ENCODE measurements around the gene VPS26C. TPM values are rescaled to one million over a fixed set of nuclear protein-coding genes. Genes with fewer than 3 reads are reported as not detected.
A peak's percentile ranks its signal among the peaks of the same experiment; 100 is the strongest.

The VPS26C gene
- total and polyA plus RNA-seq, 5 experiments from 2014 or later = 60.1 to 77.8 (median 72.7) TPM

GRCh38 chr21:37278199-37278598, 11.1 kb upstream of the VPS26C start:
- H3K9me3 Mint-ChIP-seq = no peaks in the 10 kb centered on the region
- H3K4me3 Mint-ChIP-seq = no peak overlapping the region
- H3K4me1 Mint-ChIP-seq = peaks cover 0 to 12% (median 2%) of the 10 kb centered on the region in 4 donors
- ATAC-seq (no peak), DNase-seq (no peak)
- no peaks in the 10 kb centered on the region for H3K36me3 Mint-ChIP-seq
- POLR2A ChIA-PET = interaction anchor here (0.6 to 0.9 kb wide), 2 partner anchors 10 to 88 kb away, joined by 3 to 4 read pairs; partner anchors contain the start of gene DYRK1A
- H3K27me3 Mint-ChIP-seq = no peaks in the 10 kb centered on the region
- H3K27ac Mint-ChIP-seq = no peak overlapping the region

- Mint-ChIP-seq H3K9me3 (no peaks in the 10 kb centered on the region), H3K4me1 (peaks cover 0 to 4% (median under 1%) of the 10 kb centered on the region in 4 donors), H3K36me3 (no peaks in the 10 kb centered on the region), H3K27me3 (no peaks in the 10 kb centered on the region), H3K27ac (no peak overlapping the region), H3K4me3 (no peak overlapping the region)
- no peak for DNase-seq
- no peak for ATAC-seq
- POLR2A ChIA-PET = no interaction called here
These were observed 9.2 kb upstream of the VPS26C start for GRCh38 chr21:37276377-37276776.

- no peak overlapping the region for H3K4me3 Mint-ChIP-seq
- ATAC-seq (no peak), DNase-seq (no peak)
- peaks cover 0 to 5% (median 2%) of the 10 kb centered on the region in 4 donors for H3K4me1 Mint-ChIP-seq
- H3K9me3 Mint-ChIP-seq = no peaks in the 10 kb centered on the region
- POLR2A ChIA-PET = interaction anchor here (1.1 kb wide), 1 partner anchor 290 kb away, joined by 3 read pairs; no protein-coding TSS in a partner anchor
- H3K27ac Mint-ChIP-seq = no peak overlapping the region
- no peaks in the 10 kb centered on the region for H3K27me3 Mint-ChIP-seq
- H3K36me3 Mint-ChIP-seq = no peaks in the 10 kb centered on the region
These were observed 7.0 kb upstream of the VPS26C start for GRCh38 chr21:37273911-37274690.

GRCh38 chr21:37273440-37273839, 6.3 kb upstream of the VPS26C start:
- DNase-seq (no peak), ATAC-seq (no peak)
- Mint-ChIP-seq H3K36me3 (no peaks in the 10 kb centered on the region), H3K27ac (no peak overlapping the region), H3K4me1 (peaks cover 0 to 6% (median 5%) of the 10 kb centered on the region in 4 donors), H3K9me3 (no peaks in the 10 kb centered on the region), H3K4me3 (no peak overlapping the region), H3K27me3 (no peaks in the 10 kb centered on the region)
- POLR2A ChIA-PET = interaction anchor here (1.1 kb wide), 1 partner anchor 290 kb away, joined by 3 read pairs; no protein-coding TSS in a partner anchor

GRCh38 chr21:37272897-37273296, 5.8 kb upstream of the VPS26C start:
- Mint-ChIP-seq H3K27ac (no peak overlapping the region), H3K4me1 (peaks cover 4 to 11% (median 6%) of the 10 kb centered on the region in 4 donors), H3K9me3 (no peaks in the 10 kb centered on the region), H3K4me3 (no peak overlapping the region), H3K27me3 (no peaks in the 10 kb centered on the region), H3K36me3 (no peaks in the 10 kb centered on the region)
- ATAC-seq (no peak), DNase-seq (no peak)
- POLR2A ChIA-PET = no interaction called here

GRCh38 chr21:37270576-37271365, 3.6 kb upstream of the VPS26C start:
- Mint-ChIP-seq H3K27ac (peak overlapping the region in 3 of 10 donors; percentile 19 to 54 (median 42)), H3K4me1 (peaks cover 5 to 26% (median 12%) of the 10 kb centered on the region in 4 donors), H3K36me3 (no peaks in the 10 kb centered on the region), H3K27me3 (no peaks in the 10 kb centered on the region), H3K4me3 (peak overlapping the region in 1 of 10 donors; percentile 69), H3K9me3 (no peaks in the 10 kb centered on the region)
- ATAC-seq = no peak
- DNase-seq = no peak
- POLR2A ChIA-PET = interaction anchor here (1.1 kb wide), 1 partner anchor 96 kb away, joined by 4 read pairs; the partner anchor contains the start of gene DYRK1A

- H3K4me3 Mint-ChIP-seq = peak overlapping the region; percentile 13 to 93 (median 64)
- peaks cover 0 to 4% (median 0%) of the 10 kb centered on the region in 3 donors for H3K36me3 Mint-ChIP-seq
- H3K4me1 Mint-ChIP-seq = peaks cover 14 to 38% (median 22%) of the 10 kb centered on the region in 4 donors
- H3K27ac Mint-ChIP-seq = peak overlapping the region in 8 of 10 donors; percentile 3 to 84 (median 58)
- H3K9me3 Mint-ChIP-seq = no peaks in the 10 kb centered on the region
- POLR2A ChIA-PET = no interaction called here
- ATAC-seq (no peak), DNase-seq (no peak)
- no peaks in the 10 kb centered on the region for H3K27me3 Mint-ChIP-seq
These were observed 2.3 kb upstream of the VPS26C start for GRCh38 chr21:37269481-37269880.

GRCh38 chr21:37268186-37268503, 1.0 kb upstream of the VPS26C start:
- H3K9me3 Mint-ChIP-seq = no peaks in the 10 kb centered on the region
- POLR2A ChIA-PET = interaction anchor here (1.1 to 3.7 kb wide), 7 partner anchors 10 to 295 kb away, joined by 3 to 79 read pairs (median 8); partner anchors contain the start of gene DYRK1A
- H3K27ac Mint-ChIP-seq = peak overlapping the region in 9 of 10 donors; percentile 96 to 99 (median 98)
- ATAC-seq (no peak), DNase-seq (no peak)
- H3K4me3 Mint-ChIP-seq = peak overlapping the region; percentile 91 to 99 (median 92)
- no peaks in the 10 kb centered on the region for H3K27me3 Mint-ChIP-seq
- H3K4me1 Mint-ChIP-seq = peaks cover 14 to 52% (median 32%) of the 10 kb centered on the region in 4 donors
- peaks cover 0 to 5% (median 0%) of the 10 kb centered on the region in 3 donors for H3K36me3 Mint-ChIP-seq

GRCh38 chr21:37266515-37267221, 466 bp downstream of the VPS26C start:
- POLR2A ChIA-PET = interaction anchor here (0.6 to 3.7 kb wide), 17 partner anchors 9 to 297 kb away, joined by 3 to 79 read pairs (median 5); partner anchors contain the start of gene DYRK1A
- peak overlapping the region; percentile 91 to 99 (median 93) for H3K4me3 Mint-ChIP-seq
- peak in 1 of 10 donors; percentile 59 for DNase-seq
- H3K9me3 Mint-ChIP-seq = no peaks in the 10 kb centered on the region
- no peaks in the 10 kb centered on the region for H3K27me3 Mint-ChIP-seq
- peaks cover 16 to 58% (median 35%) of the 10 kb centered on the region in 4 donors for H3K4me1 Mint-ChIP-seq
- H3K36me3 Mint-ChIP-seq = peaks cover 0 to 5% (median 1%) of the 10 kb centered on the region in 3 donors
- H3K27ac Mint-ChIP-seq = peak overlapping the region; percentile 92 to 99 (median 98)
- peak; percentile 32 to 40 for ATAC-seq

- Mint-ChIP-seq H3K27me3 (no peaks in the 10 kb centered on the region), H3K4me1 (peaks cover 14 to 60% (median 35%) of the 10 kb centered on the region in 4 donors), H3K27ac (peak overlapping the region in 3 of 10 donors; percentile 51 to 97 (median 53)), H3K9me3 (no peaks in the 10 kb centered on the region), H3K4me3 (peak overlapping the region in 6 of 10 donors; percentile 15 to 55 (median 50)), H3K36me3 (peaks cover 0 to 5% (median 1%) of the 10 kb centered on the region in 3 donors)
- ATAC-seq (no peak), DNase-seq (no peak)
- POLR2A ChIA-PET = interaction anchor here (0.9 kb wide), 1 partner anchor 102 kb away, joined by 3 read pairs; the partner anchor contains the start of gene DYRK1A
These were observed 2.3 kb downstream of the VPS26C start for GRCh38 chr21:37264808-37265207.

- Mint-ChIP-seq H3K27me3 (no peaks in the 10 kb centered on the region), H3K4me3 (peak overlapping the region in 2 of 10 donors; percentile 11 to 29), H3K4me1 (peaks cover 11 to 63% (median 36%) of the 10 kb centered on the region in 4 donors), H3K36me3 (peaks cover 0 to 5% (median 1%) of the 10 kb centered on the region in 3 donors), H3K9me3 (no peaks in the 10 kb centered on the region), H3K27ac (peak overlapping the region in 4 of 10 donors; percentile 4 to 97 (median 60))
- ATAC-seq = no peak
- DNase-seq = no peak
- POLR2A ChIA-PET = interaction anchor here (0.9 kb wide), 1 partner anchor 102 kb away, joined by 3 read pairs; the partner anchor contains the start of gene DYRK1A
These were observed 3.1 kb downstream of the VPS26C start for GRCh38 chr21:37263827-37264600.

Measured in naive thymus-derived CD8-positive, alpha-beta T cell (primary cell).